ENCODE data around the gene CDIPT.

The CDIPT gene

GRCh38 chr16:29876594-29877249 lies 13.7 kb upstream of the CDIPT start:
- TF ChIP-seq USF1 (IDR thresholded peaks at IDR 0.05) (no peak), TEAD4 (IDR thresholded peaks at IDR 0.05) (no peak), CREB1 (IDR thresholded peaks at IDR 0.05; ENCODE audit: low read depth) (no peak), RAD21 (IDR thresholded peaks at IDR 0.05; ENCODE audit: low read depth) (no peak), FOXM1 (IDR thresholded peaks at IDR 0.05; ENCODE audit: borderline replicate concordance, low read depth) (no peak), REST (IDR thresholded peaks at IDR 0.05; ENCODE audit: low read depth) (no peak), ZBTB7A (IDR thresholded peaks at IDR 0.05; ENCODE audit: low read depth) (no peak), NFIC (IDR thresholded peaks at IDR 0.05) (no peak), MAX (IDR thresholded peaks at IDR 0.05) (no peak), CEBPB (IDR thresholded peaks at IDR 0.05) (no peak)

- no peak for TF ChIP-seq FOXM1 (IDR thresholded peaks at IDR 0.05; ENCODE audit: borderline replicate concordance, low read depth)
- no peak for TF ChIP-seq EGR1 (IDR thresholded peaks at IDR 0.05)
- no peak for TF ChIP-seq ZBTB7A (IDR thresholded peaks at IDR 0.05; ENCODE audit: low read depth)
- no peak for TF ChIP-seq CEBPB (IDR thresholded peaks at IDR 0.05)
- TF ChIP-seq CREB1 (IDR thresholded peaks at IDR 0.05; ENCODE audit: low read depth): no peak
- TF ChIP-seq RAD21 (IDR thresholded peaks at IDR 0.05; ENCODE audit: low read depth): no peak
These were observed 13.2 kb upstream of the CDIPT start for GRCh38 chr16:29876217-29876593.

GRCh38 chr16:29875206-29875605 lies 12.2 kb upstream of the CDIPT start:
- no peak for TF ChIP-seq TEAD4 (IDR thresholded peaks at IDR 0.05)
- no peak for TF ChIP-seq MAX (IDR thresholded peaks at IDR 0.05)
- no peak for TF ChIP-seq REST (IDR thresholded peaks at IDR 0.05; ENCODE audit: low read depth)
- no peak for TF ChIP-seq CREB1 (IDR thresholded peaks at IDR 0.05; ENCODE audit: low read depth)

GRCh38 chr16:29873319-29873718 lies 10.3 kb upstream of the CDIPT start:
- TF ChIP-seq TCF12 (IDR thresholded peaks at IDR 0.05; ENCODE audit: low read depth) (no peak), RAD21 (IDR thresholded peaks at IDR 0.05; ENCODE audit: low read depth) (no peak), EGR1 (IDR thresholded peaks at IDR 0.05) (no peak), TAF1 (IDR thresholded peaks at IDR 0.05; ENCODE audit: low read depth) (no peak), NFIC (IDR thresholded peaks at IDR 0.05) (no peak), ZBTB7A (IDR thresholded peaks at IDR 0.05; ENCODE audit: low read depth) (no peak), MAX (IDR thresholded peaks at IDR 0.05) (no peak), TEAD4 (IDR thresholded peaks at IDR 0.05) (no peak), CEBPB (IDR thresholded peaks at IDR 0.05) (no peak), USF1 (IDR thresholded peaks at IDR 0.05) (no peak), CREB1 (IDR thresholded peaks at IDR 0.05; ENCODE audit: low read depth) (no peak)

- TF ChIP-seq RAD21 (IDR thresholded peaks at IDR 0.05; ENCODE audit: low read depth) (no peak), NFIC (IDR thresholded peaks at IDR 0.05) (no peak), TEAD4 (IDR thresholded peaks at IDR 0.05) (no peak), EP300 (IDR thresholded peaks at IDR 0.05; ENCODE audit: borderline replicate concordance) (no peak), TCF12 (IDR thresholded peaks at IDR 0.05; ENCODE audit: low read depth) (no peak), YY1 (IDR thresholded peaks at IDR 0.05; ENCODE audit: low read depth) (no peak), FOXM1 (IDR thresholded peaks at IDR 0.05; ENCODE audit: borderline replicate concordance, low read depth) (no peak), CREB1 (IDR thresholded peaks at IDR 0.05; ENCODE audit: low read depth) (no peak), CEBPB (IDR thresholded peaks at IDR 0.05) (no peak), TAF1 (IDR thresholded peaks at IDR 0.05; ENCODE audit: low read depth) (no peak), USF1 (IDR thresholded peaks at IDR 0.05) (no peak), EGR1 (IDR thresholded peaks at IDR 0.05) (no peak), ZBTB7A (IDR thresholded peaks at IDR 0.05; ENCODE audit: low read depth) (no peak), MAX (IDR thresholded peaks at IDR 0.05) (no peak)
These were observed 9.0 kb upstream of the CDIPT start for GRCh38 chr16:29871822-29872546.

Data from Ishikawa (cell line).